Putamen (tissue), 1 donor: ENCODE measurements around the gene INTS7.
A peak's percentile ranks its signal among the peaks of the same experiment; 100 is the strongest.
"Not testable (repeated sequence)": the region's sequence is repeated elsewhere in the genome, so short reads cannot be mapped to it uniquely, and the experiment has no call there.

Experiments
- DNase-seq: peaks from one replicate; pipeline ENCODE4 v3.0.0-alpha.2; 2016; ENCODE audit warnings: low spot score

INTS7 gene

DNA sequence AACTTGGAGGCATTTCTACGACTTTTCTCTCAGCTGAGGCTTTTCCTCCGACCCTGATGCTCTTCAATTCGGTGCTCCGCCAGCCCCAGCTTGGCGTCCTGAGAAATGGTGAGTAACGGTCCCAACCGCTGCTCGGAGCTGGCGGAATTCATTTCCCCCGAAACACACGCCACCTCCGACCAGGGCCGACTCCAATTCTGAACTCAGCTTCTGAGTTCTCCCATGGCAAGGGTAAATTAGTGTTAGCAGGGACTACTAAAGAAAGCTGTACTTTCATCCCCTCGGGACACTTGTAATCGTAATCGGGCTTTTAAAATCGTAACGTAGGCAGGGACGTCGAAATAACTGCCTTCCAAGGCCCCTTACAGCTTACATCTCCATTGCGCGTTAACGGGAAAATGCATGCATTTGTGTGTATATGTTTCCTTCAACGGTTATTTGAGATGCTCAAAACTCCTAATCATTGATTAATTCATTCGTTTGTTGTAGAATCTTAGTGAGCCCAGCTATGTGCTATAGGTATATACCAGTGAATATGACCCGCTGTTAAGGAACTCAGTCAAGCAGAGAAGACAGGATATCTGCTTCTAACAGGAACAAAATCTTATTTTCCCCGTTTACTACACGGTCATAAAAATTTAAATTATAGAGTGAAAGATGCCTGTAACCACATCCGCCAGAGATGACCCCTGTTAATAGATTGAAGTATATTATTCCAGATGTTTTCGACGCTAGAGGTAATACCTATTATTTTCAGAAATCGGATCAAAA lies 663 bp upstream of the INTS7 start:
- no peak for DNase-seq

GRCh38 chr1:212034516-212035122 lies 738 bp downstream of the INTS7 start:
- DNase-seq, result no peak

DNA sequence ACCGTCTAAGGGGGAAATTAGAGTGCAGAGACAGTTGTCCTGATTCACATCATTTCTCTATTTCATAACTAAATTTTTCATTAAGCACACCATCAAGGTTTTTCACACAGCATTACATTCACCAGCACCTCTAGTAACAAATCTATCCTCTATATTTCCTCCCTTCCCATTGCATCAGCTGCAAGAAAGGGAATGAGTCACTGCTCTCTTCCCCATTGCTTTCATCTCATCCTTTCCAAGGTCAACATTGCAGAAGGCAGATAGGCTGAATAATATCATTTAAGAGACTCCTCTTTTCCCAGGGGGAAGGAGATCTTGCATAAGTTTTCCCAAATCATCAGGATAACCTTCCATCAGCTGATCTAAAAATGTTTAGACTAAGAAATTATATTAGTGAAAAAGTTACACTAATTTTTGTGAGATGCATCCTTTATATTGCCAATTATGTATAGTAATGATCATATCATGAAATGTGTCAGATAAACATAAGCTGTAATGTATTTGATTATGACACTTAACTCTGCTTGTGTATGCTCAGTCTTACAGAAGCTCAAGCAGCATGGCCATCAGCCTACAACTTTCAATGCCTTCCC lies 4.3 kb downstream of the INTS7 start:
- peak; percentile 36 for DNase-seq

- DNase-seq, result not testable (repeated sequence)
These were observed 7.6 kb downstream of the INTS7 start for GRCh38 chr1:212027727-212028126.

GRCh38 chr1:212024469-212025149 lies 10.7 kb downstream of the INTS7 start:
- no peak for DNase-seq

DNA sequence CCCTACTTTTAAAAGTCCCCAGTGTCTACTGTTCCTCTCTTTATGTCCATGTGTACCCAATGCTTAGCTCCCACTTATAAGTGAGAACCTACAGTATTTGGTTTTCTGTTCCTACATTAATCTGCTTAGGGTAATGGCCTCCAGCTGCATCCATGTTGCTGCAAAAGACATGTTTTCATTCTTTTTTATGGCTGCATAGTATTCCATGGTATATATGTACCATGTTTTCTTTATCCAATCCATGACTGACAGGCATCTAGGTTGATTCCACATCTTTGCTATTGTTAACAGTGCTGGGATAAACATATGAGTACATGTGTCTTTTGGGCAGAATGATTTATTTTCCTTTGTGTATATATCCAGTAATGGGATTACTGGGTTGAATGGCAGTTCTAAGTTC lies 12.4 kb downstream of the INTS7 start:
- DNase-seq, result not testable (repeated sequence)

GRCh38 chr1:212021563-212021962 lies 13.8 kb downstream of the INTS7 start:
- no peak for DNase-seq

DNA sequence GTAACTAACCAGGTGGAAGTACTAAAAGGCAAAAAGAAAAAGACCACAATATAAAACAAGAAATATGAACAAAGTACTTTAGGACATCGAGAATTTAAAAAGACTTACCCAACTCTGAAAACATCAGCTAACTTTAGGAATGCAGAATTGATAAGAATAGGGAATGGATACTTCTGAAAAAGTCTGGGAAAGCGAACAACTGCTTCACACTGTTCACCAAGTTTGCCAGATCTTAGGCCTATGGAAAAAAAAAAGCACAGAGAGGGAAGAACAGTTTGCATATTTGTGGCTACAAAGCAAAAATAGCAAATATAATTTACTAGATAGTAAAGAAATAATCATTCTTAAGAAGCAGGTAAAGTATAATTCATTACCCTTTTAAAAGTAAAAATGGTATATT lies 14.4 kb downstream of the INTS7 start:
- no peak for DNase-seq

GRCh38 chr1:212013672-212014071 lies 21.7 kb downstream of the INTS7 start:
- DNase-seq, result no peak

DNA sequence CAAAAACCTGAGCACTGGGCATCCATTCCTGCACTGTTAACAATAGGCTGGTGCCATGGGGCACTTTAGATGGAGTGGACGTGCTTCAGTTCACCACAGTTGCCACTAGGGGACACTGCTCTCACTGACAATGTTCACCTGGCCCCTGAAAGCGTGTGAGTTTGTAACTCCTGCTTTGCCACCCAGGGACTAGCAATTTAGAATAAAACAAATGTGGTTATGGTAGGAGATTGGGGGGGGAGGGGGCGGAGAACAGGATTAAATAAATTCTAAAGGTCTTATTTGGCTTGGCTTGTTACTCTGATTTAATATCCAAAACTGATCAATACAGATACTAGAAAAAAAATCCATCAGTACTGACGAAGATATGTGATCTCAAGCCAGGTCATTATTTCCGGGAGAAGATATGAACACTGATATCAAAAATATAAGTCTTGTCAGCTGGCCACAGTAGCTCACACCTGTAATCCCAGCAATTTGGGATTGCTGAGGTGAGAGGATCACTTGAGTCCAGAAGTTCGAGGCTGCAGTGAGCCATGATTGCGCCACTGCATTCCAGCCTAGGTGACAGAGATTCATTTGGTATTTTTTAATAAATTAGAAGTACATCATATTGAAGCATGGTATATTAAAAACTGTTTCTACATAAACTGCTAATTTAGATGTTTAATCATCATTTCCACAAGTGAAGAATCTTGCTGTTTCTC lies 23.2 kb downstream of the INTS7 start:
- peak; percentile 20 for DNase-seq

GRCh38 chr1:212010004-212010403 lies 25.4 kb downstream of the INTS7 start:
- no peak for DNase-seq

DNA sequence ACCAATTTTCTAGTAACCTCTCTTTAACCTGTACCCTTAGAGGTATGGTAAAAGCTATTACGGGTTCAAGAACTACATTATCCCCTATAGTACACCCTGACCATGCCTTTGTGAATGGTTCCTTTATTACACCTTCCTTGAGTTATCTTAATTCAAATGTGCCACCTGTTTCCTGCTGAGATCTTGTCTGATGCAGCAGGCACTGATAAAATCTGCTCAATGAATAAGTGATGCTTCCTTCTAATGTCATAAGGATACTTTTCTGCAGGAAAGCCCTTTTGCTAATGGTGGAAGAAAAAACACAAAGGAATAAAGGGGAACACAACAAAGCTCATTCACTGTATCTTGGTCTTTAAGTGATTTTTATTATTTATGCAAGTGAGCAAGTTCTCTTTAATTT lies 25.8 kb downstream of the INTS7 start:
- DNase-seq, result no peak

GRCh38 chr1:212007886-212008285 lies 27.5 kb downstream of the INTS7 start:
- no peak for DNase-seq

- DNase-seq, result no peak
These were observed 28.2 kb downstream of the INTS7 start for GRCh38 chr1:212007178-212007577.

DNA sequence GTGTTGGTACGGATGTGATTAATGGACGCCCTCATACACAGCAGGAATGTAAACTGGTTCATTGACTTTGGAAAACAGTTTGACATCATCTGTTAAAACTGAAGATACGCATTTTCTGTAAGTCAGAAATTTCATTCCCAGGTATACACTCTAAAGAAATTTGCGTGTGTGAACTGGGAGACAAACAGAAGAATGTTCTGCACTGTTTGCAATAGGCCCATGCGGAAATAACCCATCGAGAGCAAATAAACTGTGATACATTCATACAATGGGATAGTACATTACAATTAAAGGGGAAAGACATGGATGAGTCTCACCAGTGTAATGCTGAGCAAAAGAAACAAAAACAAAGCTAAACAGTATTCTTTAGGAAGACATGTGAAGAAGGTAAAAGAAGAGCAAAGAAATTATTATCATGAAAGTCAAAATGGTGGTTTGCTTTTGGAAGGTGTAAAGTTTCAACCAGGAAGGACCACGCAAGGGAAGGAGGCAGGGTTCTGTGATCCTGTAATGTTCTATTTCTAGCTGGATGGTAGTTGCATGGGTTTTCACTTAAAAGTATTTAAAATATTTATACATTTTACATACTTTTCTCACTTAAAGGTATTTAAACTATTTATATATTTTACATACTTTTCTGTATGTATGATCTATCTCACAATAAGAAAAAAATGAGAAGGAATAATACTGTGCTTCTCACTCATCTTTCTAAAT lies 30.3 kb downstream of the INTS7 start:
- DNase-seq, result no peak

DNA sequence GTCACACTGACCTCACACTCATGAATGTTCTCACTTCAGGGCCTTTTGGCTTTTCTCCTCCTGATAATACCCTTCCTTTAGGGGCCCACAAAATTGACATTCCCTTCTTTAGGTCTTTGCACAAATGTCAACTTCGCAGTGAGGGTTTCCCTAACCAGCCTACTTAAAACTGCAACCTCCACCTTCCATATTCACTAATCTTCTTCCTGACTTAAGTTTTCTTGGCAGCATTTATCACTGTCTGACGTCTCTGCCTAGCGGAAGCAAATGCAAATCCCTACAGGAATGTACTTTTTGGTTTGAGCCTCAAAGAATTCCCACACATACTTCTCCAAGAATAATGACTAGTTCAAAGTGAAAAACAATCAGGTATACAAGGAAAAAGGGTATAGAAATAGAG lies 32.8 kb downstream of the INTS7 start:
- no peak for DNase-seq

DNA sequence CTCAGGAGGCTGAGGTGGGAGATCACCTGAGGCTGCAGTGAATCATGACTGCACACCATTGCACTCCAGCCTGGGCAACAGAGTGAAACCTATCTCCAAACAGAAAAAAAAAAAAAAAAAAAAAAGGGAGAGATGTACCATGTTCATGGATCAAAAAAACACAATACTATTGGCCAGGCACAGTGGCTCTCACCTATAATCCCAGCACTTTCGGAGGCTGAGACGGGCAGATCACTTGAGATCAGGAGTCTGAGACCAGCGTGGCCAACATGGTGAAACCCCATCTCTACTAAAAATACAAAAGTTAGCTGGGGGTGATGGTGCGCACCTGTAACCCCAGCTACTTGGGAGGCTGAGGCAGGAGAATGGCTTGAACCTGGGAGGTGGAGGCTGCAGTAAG lies 37.9 kb downstream of the INTS7 start:
- not testable (repeated sequence) for DNase-seq

- no peak for DNase-seq
These were observed 43.7 kb downstream of the INTS7 start for GRCh38 chr1:211991695-211992094.

DNA sequence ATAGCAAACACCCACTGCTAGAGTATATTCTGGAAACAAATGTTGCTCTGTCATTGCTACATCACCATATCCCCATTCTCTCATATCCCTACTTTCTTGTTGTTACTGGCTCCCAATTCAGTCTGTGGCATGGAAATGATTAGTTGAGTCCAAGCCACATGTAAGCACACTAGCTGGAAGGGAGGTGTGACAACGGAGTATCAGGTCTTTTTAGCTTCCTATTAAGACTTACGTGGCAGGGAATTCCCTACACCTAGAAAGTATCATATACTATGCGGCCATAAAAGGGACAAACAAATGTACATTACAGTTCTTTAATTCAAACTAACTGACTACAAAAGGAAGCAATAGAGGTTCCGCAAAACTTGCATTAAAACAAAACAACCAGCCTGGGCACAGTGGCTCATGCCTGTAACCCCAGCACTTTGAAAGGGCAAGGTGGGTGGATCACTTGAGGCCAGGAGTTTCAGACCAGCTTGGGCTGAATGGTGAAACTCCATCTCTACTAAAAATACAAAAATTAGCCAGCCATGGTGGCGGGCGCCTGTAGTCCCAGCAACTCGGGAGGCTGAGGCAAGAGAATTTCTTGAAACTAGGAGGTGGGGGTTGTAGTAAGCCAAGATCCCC lies 48.6 kb downstream of the INTS7 start:
- DNase-seq, result no peak

DNA sequence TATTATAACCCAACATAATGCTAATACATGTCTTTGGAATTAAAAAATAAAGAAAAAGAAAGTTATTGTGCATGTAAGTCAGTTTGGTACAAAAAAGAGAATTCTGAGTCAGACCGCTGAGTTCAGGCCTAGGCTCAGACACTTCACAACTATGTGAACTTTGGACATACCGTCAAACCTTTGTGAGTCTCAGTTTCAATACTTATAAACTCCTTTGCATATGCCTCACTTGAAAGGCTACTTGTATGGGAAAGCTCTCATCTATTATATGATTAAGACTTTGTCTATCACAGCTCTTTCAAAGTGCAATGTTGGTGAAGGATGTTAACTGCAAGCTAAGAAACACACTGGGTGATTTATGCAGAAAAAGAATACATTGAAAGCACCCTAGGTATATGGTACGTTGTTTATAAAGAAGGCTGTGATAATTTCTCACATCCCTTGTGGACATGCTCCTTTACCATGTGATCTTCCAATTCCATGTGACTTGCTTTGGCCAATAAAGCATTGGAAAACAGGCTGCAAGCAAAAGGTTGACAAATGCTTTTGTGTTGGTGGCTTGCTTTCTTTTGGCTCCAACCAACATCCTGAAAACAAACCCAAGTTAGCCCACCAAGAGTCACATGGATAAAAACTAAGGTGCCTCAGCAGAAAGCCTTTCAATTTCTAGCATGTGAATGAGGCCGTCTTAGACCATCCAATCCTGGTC lies 49.6 kb downstream of the INTS7 start:
- no peak for DNase-seq
